A673 (cell line): ENCODE results near the gene DNAJB6.

Experiments used
- EZH2 ChIP-seq: fragments of 200-600 bp; sonication (generic); IDR thresholded peaks from 2 replicates; pipeline ENCODE4 v1.6.1; 2017; ENCODE audit warnings: borderline replicate concordance, low read depth, mild to moderate bottlenecking, mixed read lengths, antibody characterized with exemption, low read length; ENCODE audit not compliant: poor library complexity, severe bottlenecking
- TF ChIP-seq, protein P1 (sequence below): fragments of 300-800, 200-600 bp; sonication (generic); conservative IDR thresholded peaks from 2 replicates; pipeline ENCODE4 v1.5.1; 2017; ENCODE audit warnings: low read depth, mild to moderate bottlenecking, antibody characterized with exemption, low read length, moderate library complexity, mixed read lengths

DNA sequence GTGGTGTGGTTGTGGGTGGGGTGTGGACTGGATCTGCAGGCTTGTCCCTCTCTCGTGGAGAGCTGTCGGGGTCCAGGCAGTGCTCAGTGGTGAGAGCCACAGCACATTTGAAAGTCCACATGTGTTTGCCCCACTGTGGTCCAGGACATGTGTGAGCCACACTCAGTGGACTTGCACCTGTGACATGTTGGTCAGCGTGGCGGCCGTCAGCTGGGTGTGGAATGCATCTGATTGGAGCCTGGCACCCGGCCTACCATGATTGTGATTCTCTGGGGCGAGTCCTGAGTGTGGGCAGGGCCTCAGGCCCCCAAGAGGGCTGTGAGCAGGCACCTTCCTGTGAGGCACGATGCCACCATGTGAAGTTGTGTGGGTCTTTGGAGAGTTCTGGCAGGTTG is 77.9 kb downstream of the DNAJB6 start:
- TF ChIP-seq, protein P1, sequence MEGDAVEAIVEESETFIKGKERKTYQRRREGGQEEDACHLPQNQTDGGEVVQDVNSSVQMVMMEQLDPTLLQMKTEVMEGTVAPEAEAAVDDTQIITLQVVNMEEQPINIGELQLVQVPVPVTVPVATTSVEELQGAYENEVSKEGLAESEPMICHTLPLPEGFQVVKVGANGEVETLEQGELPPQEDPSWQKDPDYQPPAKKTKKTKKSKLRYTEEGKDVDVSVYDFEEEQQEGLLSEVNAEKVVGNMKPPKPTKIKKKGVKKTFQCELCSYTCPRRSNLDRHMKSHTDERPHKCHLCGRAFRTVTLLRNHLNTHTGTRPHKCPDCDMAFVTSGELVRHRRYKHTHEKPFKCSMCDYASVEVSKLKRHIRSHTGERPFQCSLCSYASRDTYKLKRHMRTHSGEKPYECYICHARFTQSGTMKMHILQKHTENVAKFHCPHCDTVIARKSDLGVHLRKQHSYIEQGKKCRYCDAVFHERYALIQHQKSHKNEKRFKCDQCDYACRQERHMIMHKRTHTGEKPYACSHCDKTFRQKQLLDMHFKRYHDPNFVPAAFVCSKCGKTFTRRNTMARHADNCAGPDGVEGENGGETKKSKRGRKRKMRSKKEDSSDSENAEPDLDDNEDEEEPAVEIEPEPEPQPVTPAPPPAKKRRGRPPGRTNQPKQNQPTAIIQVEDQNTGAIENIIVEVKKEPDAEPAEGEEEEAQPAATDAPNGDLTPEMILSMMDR = no peak
- TF ChIP-seq EZH2 = no peak
